ENCODE results near the gene PHF13. TPM values are rescaled to one million over a fixed set of nuclear protein-coding genes. Genes with fewer than 3 reads are reported as not detected.

Gene PHF13
- 5.0 and 6.4 TPM in 2 replicates for total RNA-seq

GRCh38 chr1:6613361-6614018 is at the start of gene PHF13:
Gene PHF13 (plus strand): TSS chr1:6613731. CDS start chr1:6614067, 336 bp downstream.

GRCh38 chr1:6579374-6580118 is 34.0 kb upstream of the PHF13 start, which contains the start of gene ZBTB48:
Gene ZBTB48 (plus strand): TSS chr1:6579994. CDS start chr1:6580610, 616 bp downstream.

GRCh38 chr1:6602669-6603237 is 10.8 kb upstream of the PHF13 start, which contains the start of gene KLHL21:
Gene KLHL21 (minus strand): TSS chr1:6602869. CDS start chr1:6602817, 52 bp downstream.

GRCh38 chr1:6624710-6625583 is 11.4 kb downstream of the PHF13 start, which contains the start of gene THAP3:
Gene THAP3 (plus strand): TSS chr1:6624868. CDS start chr1:6625219, 351 bp downstream.

Other genes starting within 250 kb of the PHF13 start
- 124 and 147 TPM in 2 replicates for gene ACOT7, start 220.0 kb upstream of the PHF13 start, total RNA-seq
- 31.5 and 32.2 TPM in 2 replicates for gene HES2, start 193.8 kb upstream of the PHF13 start, total RNA-seq
- 0.67 and 1.1 TPM in 2 replicates for gene ESPN, start 189.0 kb upstream of the PHF13 start, total RNA-seq
- gene TNFRSF25, start 147.6 kb upstream of the PHF13 start, total RNA-seq = 8.5 and 11.4 TPM in 2 replicates
- 21.5 and 26.6 TPM in 2 replicates for gene PLEKHG5, start 122.1 kb upstream of the PHF13 start, total RNA-seq
- 20.6 and 30.4 TPM in 2 replicates for gene NOL9, start 59.2 kb upstream of the PHF13 start, total RNA-seq
- gene TAS1R1, start 58.4 kb upstream of the PHF13 start, total RNA-seq = 0.10 TPM in 1 of 2 replicates, not detected in the other
- gene ZBTB48, start 33.7 kb upstream of the PHF13 start, total RNA-seq = 10.5 and 24.8 TPM in 2 replicates
- gene KLHL21, start 10.9 kb upstream of the PHF13 start, total RNA-seq = 42.4 and 44.2 TPM in 2 replicates
- gene THAP3, start 11.1 kb downstream of the PHF13 start, total RNA-seq = 17.4 and 18.3 TPM in 2 replicates
- 29.8 and 31.7 TPM in 2 replicates for gene DNAJC11, start 88.1 kb downstream of the PHF13 start, total RNA-seq
- gene CAMTA1, start 171.7 kb downstream of the PHF13 start, total RNA-seq = 38.6 and 61.7 TPM in 2 replicates

Measured in mammary microvascular endothelial cell (primary cell).